ENCODE data around the gene MMP19.
A peak's percentile ranks its signal among the peaks of the same experiment; 100 is the strongest.
"Not testable (repeated sequence)": the region's sequence is repeated elsewhere in the genome, so short reads cannot be mapped to it uniquely, and the experiment has no call there.

Gene MMP19

GRCh38 chr12:55843431-55843830 is 695 bp upstream of the MMP19 start:
- no peak for DNase-seq

- DNase-seq: no peak
Observed at GRCh38 chr12:55840581-55841351, 2.0 kb downstream of the MMP19 start.

DNA sequence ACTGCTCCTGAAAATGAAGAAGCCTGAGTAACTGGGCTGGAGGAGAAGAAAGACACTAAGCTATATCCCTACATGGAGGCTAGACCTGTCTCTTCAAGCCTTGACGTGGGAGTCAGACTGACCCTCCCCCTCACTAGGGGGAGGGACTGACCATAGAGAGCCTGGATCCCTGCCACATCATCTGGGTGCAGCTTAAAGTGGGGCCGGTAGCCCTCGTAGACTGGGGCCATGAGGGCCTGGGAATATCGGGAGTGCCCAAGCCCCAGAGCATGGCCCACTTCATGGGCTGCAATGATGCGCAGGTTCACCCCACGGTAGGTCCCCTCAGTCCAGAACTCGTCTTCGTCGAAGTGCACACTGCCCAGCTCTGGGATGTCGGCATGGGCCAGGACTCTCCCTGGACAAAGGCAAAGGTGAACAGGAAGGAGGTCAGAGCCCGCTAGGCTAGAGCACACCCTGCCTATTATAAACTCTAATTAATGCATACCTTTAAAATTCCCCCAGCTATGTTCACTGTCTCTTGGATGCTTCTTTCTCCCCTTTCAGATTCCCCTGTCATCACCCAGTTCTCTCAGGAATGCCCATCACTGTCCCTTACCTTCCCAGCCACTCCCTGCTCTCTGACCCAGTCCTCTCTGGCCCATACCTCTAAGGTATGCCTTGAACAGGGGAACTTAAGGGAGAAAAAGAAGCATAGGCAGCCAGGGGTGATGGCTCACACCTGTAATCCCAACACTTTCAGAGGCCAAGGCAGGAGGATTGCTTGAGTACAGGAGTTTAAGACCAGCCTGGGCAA is 3.2 kb downstream of the MMP19 start:
- DNase-seq: no peak

DNA sequence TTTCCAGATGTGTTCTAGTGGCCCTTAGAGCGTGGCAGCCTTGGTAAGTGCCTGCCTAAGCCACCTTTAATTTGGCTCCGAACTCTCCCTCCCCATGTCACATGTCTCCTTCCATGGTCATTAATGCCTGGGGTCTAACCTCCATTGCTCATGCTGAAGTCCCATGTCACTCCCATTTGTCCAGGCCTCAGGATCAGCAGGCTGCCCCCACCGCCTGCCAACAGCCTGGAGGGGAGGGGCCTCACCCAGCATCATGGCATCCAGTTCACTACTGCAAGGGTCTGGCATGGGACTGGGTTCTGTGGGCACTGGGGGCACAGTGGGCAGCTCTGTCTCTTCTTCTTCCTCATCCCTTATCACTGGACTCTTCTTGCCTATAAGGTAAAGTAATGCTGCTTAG is 4.4 kb downstream of the MMP19 start:
- no peak for DNase-seq

DNA sequence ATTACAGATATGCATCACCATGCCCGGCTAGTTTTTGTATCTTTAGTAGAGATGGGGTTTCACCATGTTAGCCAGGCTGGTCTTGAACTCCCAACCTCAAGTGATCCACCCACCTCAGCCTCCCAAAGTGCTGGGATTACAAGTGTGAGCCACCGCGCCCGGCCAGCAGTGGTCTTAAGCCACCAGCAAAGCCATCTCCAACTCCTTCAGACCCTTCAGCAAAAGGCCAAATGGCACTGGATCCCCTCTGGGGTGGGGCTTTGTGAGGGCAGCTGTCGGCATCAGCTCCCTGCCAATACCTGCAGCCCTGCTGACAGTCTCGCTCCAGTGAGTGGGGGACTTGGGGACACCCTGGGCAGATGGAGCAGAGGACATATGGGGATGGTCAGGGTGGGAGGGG is 8.3 kb downstream of the MMP19 start:
- DNase-seq: not testable (repeated sequence)

- DNase-seq: no peak
Observed at GRCh38 chr12:55833056-55833455, 9.7 kb downstream of the MMP19 start.

DNA sequence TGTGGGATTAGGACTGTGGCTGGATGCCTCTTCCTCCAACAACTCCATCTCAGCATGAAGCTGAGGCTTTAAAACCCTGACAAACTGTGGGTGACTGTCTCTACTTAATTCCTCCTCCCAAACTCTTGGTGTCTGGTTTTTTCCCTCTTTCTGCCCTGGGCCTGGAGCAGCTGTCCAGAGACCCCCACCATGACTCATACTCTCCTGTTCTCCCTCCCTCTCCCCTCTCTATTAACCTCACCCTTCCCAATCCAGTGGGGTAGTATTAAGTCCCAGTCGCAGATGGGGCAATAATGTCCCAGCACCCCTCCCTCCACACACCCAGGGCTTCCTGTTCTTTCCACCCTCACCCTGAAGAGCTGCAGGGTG is 11.3 kb downstream of the MMP19 start:
- no peak for DNase-seq

- DNase-seq: peak; percentile 60
Observed at GRCh38 chr12:55830601-55831446, 11.9 kb downstream of the MMP19 start.

GRCh38 chr12:55829967-55830600 is 12.7 kb downstream of the MMP19 start:
- peak; percentile 60 for DNase-seq

- DNase-seq: no peak
Observed at GRCh38 chr12:55828357-55828756, 14.4 kb downstream of the MMP19 start.

GRCh38 chr12:55827806-55828205 is 14.9 kb downstream of the MMP19 start:
- DNase-seq: no peak

GRCh38 chr12:55824726-55825125 is 18.0 kb downstream of the MMP19 start:
- no peak for DNase-seq

- DNase-seq: no peak
Observed at GRCh38 chr12:55823419-55823818, 19.3 kb downstream of the MMP19 start.

- no peak for DNase-seq
Observed at GRCh38 chr12:55822228-55822627, 20.5 kb downstream of the MMP19 start.

DNA sequence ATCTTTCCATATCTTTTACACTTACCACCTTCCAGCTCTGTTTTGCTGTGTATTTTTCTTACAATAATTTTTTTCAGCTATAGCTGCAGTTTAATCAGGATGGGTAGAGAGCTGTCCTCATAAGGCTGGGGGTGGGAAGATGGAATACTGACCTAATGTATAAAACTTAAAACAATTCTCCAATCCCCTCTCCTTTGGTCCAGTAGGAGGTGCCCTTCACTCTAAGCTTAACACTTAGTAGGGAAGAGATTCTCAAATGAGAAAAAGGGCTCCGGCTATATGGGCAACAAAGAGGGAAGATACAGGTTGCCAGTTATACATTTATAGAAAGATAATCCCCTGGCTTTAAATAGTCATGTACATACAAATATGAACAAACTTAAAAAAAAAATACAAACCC is 22.1 kb downstream of the MMP19 start:
- DNase-seq: no peak

DNA sequence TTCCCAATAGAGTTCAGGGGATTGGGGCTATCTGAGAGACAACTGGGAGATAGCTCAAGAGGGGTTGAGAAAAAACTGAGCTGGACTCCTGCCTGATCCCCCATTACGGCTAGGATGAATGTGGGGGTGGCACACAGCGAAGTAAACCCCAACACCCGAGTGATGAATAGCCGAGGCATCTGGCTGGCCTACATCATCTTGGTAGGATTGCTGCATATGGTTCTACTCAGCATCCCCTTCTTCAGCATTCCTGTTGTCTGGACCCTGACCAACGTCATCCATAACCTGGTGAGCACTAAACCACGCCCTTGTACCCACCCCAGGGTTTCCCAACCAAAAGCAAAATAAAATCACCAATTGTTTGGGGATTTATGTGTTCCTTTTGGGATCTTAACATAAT is 23.9 kb downstream of the MMP19 start:
- DNase-seq: no peak

DNA sequence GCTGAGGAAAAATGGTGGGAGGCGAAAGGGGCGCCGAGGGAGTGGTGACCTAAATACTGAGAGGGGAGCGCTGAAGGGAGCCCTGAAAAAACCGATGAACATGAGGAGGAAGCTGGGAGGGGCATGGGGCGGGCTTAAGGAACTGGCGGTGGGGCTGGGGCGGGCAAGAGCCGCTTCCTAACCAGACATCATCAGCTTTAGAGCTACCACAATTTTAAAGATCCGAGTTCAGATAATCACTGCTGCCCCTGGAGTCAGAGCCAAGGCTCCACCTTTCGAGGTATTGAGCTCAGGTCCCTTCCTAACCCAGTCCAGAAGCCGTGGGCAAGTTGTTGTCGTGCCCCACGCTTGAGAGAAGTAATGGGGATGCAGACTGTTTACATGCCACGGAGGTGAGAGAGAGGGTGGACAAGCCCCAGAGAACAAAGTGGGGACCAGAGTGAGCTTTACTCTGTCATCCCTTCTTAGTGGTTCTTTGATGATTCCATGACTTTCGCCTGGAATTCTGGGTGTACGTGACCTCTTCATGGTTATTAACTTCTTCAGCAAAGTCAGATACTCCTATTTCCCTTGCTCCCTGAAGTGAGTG is 24.5 kb downstream of the MMP19 start:
- DNase-seq: no peak

DNA sequence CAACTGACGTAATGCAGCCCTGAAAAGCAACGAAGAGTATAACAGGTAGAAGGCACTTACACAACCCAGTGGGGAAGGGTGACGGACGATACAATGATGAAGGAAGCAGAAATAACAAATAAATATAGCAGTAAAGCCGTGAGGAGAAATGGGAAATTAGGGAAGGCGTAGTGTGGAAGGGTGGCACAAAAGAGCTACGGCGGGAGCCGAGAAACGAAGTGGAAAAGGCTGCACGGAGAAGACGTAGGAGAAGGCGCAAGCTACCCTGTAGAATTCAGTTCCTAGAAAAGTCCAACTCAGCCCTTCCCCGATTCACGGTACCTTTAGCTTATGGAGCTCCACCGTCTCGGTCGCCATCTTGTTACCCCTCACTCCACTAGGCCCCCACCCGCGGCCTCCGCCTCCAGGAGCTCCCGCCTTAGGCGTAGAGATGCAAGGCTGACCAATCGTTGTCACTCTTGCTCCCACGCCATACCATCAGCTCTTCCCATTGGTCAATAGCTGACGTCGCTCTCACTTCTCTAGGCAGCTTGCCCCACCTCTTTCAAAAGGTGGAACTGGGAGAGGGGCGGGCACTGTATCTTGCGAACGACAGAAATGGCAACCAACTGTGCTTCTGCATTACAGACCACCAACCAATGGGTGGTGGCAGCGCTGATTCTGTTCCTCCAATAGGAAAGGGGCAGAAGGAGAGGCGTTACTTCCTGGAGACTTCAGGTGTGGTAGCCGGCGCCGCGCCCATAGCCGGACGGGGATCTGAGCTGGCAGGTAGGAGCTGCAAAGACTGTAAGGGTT is 25.2 kb downstream of the MMP19 start, which contains the start of the genes ORMDL2 and SARNP:
Gene ORMDL2 (plus strand): TSS at position 697 of the 795 bp plus-strand sequence. CDS start 959 bp downstream, outside the sequence.
Gene SARNP (minus strand): TSS at position 380 of the 795 bp plus-strand sequence. CDS start 23 bp downstream, at position 357.
- peak; percentile 96 for DNase-seq

GRCh38 chr12:55816881-55817344 is 25.8 kb downstream of the MMP19 start:
- DNase-seq: peak; percentile 19

DNA sequence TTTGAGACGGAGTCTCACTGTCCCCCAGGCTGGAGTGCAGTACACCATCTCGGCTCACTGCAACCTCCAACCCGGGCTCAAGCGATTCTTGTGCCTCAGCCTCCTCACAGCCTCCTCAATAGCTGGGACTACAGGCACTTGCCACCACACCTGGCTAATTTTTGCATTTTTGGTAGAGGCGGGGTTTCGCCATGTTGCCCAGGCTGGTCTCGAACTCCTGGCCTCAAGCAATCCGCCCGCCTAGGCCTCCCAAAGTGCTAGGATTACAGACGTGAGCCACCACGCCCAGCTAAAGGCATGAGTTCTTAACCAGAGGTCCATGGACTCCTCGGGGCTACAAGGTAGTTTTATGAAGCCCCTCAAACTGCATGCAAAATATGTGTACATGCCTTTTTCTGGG is 27.3 kb downstream of the MMP19 start:
- no peak for DNase-seq

DNA sequence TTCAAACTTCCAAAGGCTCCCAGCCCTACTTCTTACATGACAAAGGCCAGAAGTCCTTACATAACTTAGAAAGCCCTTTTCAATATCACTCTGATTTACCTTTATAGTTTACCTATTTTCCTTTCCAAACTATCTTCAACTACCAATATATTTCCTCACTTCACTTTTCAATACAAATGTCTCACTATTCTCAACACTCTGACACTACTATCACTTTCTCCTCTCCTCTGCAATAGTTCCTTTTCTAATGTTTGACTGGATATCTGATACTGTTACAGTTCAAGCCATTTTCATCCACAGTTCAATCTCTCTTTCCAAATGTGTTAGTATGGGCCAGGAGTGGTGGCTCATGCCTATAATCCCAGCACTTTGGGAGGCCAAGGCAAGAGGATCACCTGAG is 28.5 kb downstream of the MMP19 start:
- DNase-seq: no peak
